HepG2 (cell line): ENCODE results near the gene CSNK1D. TPM values are rescaled to one million over a fixed set of nuclear protein-coding genes. Genes with fewer than 3 reads are reported as not detected.
A peak's percentile ranks its signal among the peaks of the same experiment; 100 is the strongest.

Experiments
- GATAD2A ChIP-seq: IDR thresholded peaks from 2 replicates; pipeline ENCODE4 v1.6.1; 2016
- HDAC6 ChIP-seq: fragments of 200-600 bp; sonication (generic); IDR thresholded peaks from 2 replicates; pipeline ENCODE4 v1.7.0; 2017; ENCODE audit warnings: mild to moderate bottlenecking, antibody characterized with exemption, low read length, low read depth
- HNF1A ChIP-seq, 2 experiments: sonication (generic) in 1 of 2; formaldehyde crosslinking in 1 of 2; IDR thresholded peaks; 2 replicates each; pipeline versions ENCODE4 v1.4.0 to v1.6.1; 2016 to 2020; ENCODE audit warnings: borderline replicate concordance in 1 of 2, low read depth in 1 of 2, mild to moderate bottlenecking in 1 of 2, missing genetic modification reagents in 1 of 2
- JARID2 ChIP-seq: sonication (generic); formaldehyde crosslinking; IDR thresholded peaks from 2 replicates; pipeline ENCODE4 v1.8.1; 2023; ENCODE audit warnings: missing genetic modification reagents, inconsistent platforms; ENCODE audit not compliant: insufficient replicate concordance
- KLF13 ChIP-seq: sonication (generic); formaldehyde crosslinking; IDR thresholded peaks from 2 replicates; pipeline ENCODE4 v1.4.0; 2020; ENCODE audit warnings: mild to moderate bottlenecking, missing genetic modification reagents
- SIX4 ChIP-seq: sonication (generic); formaldehyde crosslinking; IDR thresholded peaks from 2 replicates; pipeline ENCODE4 v1.4.0; 2020; ENCODE audit warnings: missing genetic modification reagents
- YY1 ChIP-seq: IDR thresholded peaks from 2 replicates; pipeline ENCODE4 v1.6.1; 2011; ENCODE audit warnings: low read length, low read depth, moderate library complexity, mild to moderate bottlenecking; ENCODE audit not compliant: insufficient read depth, insufficient replicate concordance
- ZFP1 ChIP-seq: IDR thresholded peaks from 2 replicates; pipeline ENCODE4 v1.6.1; 2016
- ZKSCAN1 ChIP-seq: fragments of 150-350 bp; IDR thresholded peaks from 2 replicates; pipeline ENCODE4 v1.6.1; 2014; ENCODE audit warnings: low read length
- ZMYM2 ChIP-seq: sonication (generic); formaldehyde crosslinking; IDR thresholded peaks from 2 replicates; pipeline ENCODE4 v1.8.0; 2022; ENCODE audit warnings: mild to moderate bottlenecking, missing genetic modification reagents
- ZNF660 ChIP-seq: sonication (generic); formaldehyde crosslinking; IDR thresholded peaks from 2 replicates; pipeline ENCODE4 v1.5.1; 2020; ENCODE audit warnings: mild to moderate bottlenecking, low read depth, missing genetic modification reagents, borderline replicate concordance
- ZNF749 ChIP-seq: sonication (generic); formaldehyde crosslinking; IDR thresholded peaks from 2 replicates; pipeline ENCODE4 v1.8.0; 2022; ENCODE audit warnings: mild to moderate bottlenecking, missing genetic modification reagents, moderate library complexity, borderline replicate concordance
- ZSCAN20 ChIP-seq: sonication (generic); formaldehyde crosslinking; IDR thresholded peaks from 2 replicates; pipeline ENCODE4 v1.4.0; 2020; ENCODE audit warnings: missing genetic modification reagents, mild to moderate bottlenecking, borderline replicate concordance
- polyA plus RNA-seq, 8 experiments: library from polyadenylated mRNA; depleted of rRNA in 3 of 8; stranded (reverse) in 7 of 8; unstranded in 1 of 8; fragments of >200 nt; fragmentation: Illumina TruSeq in 4 of 8; extraction: Trizol in 4 of 8; gene quantifications; 2 replicates each; pipeline versions ENCODE4 v1.2.1 to v1.2.3, GENCODE V29; 2011 to 2016; ENCODE audit warnings: low read depth in 4 of 8, missing spikeins in 1 of 8, mixed read lengths in 1 of 8; ENCODE audit not compliant: insufficient read depth in 1 of 8
- total RNA-seq, 5 experiments: library from RNA; depleted of rRNA; stranded (reverse); fragments of >200 nt; fragmentation: Illumina TruSeq; extraction: Trizol; gene quantifications; 2 replicates each; pipeline ENCODE4 v1.2.3, GENCODE V29; 2016; ENCODE audit warnings: low read depth in 1 of 5
- TF ChIP-seq, protein P1 (sequence below): sonication (generic); formaldehyde crosslinking; IDR thresholded peaks from 2 replicates; pipeline ENCODE4 v1.4.0; 2020; ENCODE audit warnings: missing genetic modification reagents
- TF ChIP-seq, protein P2 (sequence below): sonication (generic); formaldehyde crosslinking; IDR thresholded peaks from 2 replicates; pipeline ENCODE4 v1.8.1; 2023; ENCODE audit warnings: missing genetic modification reagents, mild to moderate bottlenecking, borderline replicate concordance
- TF ChIP-seq, protein P3 (sequence below): sonication (generic); formaldehyde crosslinking; IDR thresholded peaks from 2 replicates; pipeline ENCODE4 v1.5.1; 2020; ENCODE audit warnings: mild to moderate bottlenecking, missing genetic modification reagents, borderline replicate concordance

Gene CSNK1D
- total and polyA plus RNA-seq, 2 of the 13 experiments (the other 11 are each of a cell fraction or from before 2014, with no cell fraction given): 31.5 to 128 TPM

- TF ChIP-seq, protein P1, sequence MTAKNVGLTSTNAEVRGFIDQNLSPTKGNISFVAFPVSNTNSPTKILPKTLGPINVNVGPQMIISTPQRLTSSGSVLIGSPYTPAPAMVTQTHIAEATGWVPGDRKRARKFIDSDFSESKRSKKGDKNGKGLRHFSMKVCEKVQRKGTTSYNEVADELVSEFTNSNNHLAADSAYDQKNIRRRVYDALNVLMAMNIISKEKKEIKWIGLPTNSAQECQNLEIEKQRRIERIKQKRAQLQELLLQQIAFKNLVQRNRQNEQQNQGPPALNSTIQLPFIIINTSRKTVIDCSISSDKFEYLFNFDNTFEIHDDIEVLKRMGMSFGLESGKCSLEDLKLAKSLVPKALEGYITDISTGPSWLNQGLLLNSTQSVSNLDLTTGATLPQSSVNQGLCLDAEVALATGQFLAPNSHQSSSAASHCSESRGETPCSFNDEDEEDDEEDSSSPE (CRISPR knock-in tag): no peak; the same call in 1 of the 2 replicates
- no peak for TF ChIP-seq KLF13 (CRISPR knock-in tag)
- TF ChIP-seq ZFP1: no peak
- TF ChIP-seq GATAD2A (CRISPR knock-in tag): no peak
- TF ChIP-seq SIX4 (CRISPR knock-in tag): no peak
- TF ChIP-seq HNF1A (IDR thresholded peaks at IDR 0.05; ENCODE audit: low read depth): no peak
- no peak; the same call in 1 of the 2 replicates for TF ChIP-seq HNF1A (CRISPR knock-in tag; IDR thresholded peaks at IDR 0.05; ENCODE audit: borderline replicate concordance)
- no peak for TF ChIP-seq ZSCAN20 (CRISPR knock-in tag)
- TF ChIP-seq JARID2 (CRISPR knock-in tag): no peak
- TF ChIP-seq, protein P2, sequence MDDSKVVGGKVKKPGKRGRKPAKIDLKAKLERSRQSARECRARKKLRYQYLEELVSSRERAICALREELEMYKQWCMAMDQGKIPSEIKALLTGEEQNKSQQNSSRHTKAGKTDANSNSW (CRISPR knock-in tag): no peak
- no peak for TF ChIP-seq HDAC6
- TF ChIP-seq, protein P3, sequence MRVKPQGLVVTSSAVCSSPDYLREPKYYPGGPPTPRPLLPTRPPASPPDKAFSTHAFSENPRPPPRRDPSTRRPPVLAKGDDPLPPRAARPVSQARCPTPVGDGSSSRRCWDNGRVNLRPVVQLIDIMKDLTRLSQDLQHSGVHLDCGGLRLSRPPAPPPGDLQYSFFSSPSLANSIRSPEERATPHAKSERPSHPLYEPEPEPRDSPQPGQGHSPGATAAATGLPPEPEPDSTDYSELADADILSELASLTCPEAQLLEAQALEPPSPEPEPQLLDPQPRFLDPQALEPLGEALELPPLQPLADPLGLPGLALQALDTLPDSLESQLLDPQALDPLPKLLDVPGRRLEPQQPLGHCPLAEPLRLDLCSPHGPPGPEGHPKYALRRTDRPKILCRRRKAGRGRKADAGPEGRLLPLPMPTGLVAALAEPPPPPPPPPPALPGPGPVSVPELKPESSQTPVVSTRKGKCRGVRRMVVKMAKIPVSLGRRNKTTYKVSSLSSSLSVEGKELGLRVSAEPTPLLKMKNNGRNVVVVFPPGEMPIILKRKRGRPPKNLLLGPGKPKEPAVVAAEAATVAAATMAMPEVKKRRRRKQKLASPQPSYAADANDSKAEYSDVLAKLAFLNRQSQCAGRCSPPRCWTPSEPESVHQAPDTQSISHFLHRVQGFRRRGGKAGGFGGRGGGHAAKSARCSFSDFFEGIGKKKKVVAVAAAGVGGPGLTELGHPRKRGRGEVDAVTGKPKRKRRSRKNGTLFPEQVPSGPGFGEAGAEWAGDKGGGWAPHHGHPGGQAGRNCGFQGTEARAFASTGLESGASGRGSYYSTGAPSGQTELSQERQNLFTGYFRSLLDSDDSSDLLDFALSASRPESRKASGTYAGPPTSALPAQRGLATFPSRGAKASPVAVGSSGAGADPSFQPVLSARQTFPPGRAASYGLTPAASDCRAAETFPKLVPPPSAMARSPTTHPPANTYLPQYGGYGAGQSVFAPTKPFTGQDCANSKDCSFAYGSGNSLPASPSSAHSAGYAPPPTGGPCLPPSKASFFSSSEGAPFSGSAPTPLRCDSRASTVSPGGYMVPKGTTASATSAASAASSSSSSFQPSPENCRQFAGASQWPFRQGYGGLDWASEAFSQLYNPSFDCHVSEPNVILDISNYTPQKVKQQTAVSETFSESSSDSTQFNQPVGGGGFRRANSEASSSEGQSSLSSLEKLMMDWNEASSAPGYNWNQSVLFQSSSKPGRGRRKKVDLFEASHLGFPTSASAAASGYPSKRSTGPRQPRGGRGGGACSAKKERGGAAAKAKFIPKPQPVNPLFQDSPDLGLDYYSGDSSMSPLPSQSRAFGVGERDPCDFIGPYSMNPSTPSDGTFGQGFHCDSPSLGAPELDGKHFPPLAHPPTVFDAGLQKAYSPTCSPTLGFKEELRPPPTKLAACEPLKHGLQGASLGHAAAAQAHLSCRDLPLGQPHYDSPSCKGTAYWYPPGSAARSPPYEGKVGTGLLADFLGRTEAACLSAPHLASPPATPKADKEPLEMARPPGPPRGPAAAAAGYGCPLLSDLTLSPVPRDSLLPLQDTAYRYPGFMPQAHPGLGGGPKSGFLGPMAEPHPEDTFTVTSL (CRISPR knock-in tag): no peak
- TF ChIP-seq ZNF660: no peak
- peak; percentile 27 for TF ChIP-seq YY1
- TF ChIP-seq ZKSCAN1: no peak
- TF ChIP-seq ZMYM2: no peak
- no peak for TF ChIP-seq ZNF749 (CRISPR knock-in tag)
These were observed 45.1 kb downstream of the CSNK1D start (continued) for GRCh38 chr17:82228278-82228841.
